ENCODE measurements around the gene TNFAIP6.

Gene TNFAIP6

DNA sequence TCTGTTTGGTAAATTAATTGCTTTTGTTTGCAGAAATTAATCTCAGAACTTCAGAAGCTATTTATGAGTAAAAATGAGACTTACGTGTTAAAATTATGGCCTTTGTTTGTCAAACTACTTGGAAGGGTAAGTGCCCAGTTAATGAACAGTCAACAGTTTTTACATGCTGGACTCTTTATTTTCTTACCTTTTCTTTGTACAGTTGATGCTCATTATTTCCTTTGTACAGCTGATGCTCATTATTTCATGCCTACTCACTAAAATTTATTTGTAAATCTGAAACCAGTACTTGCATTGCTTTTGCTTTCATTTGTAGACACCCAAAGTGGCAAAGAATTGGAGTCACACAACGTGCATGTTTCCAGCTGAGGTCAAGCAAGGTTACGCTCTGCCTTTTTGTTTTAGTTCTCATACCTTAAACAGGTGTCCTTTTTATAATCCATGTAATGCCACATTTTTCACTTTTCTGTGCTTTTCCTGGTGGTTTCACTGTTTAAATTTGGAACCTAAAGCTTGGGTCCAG, 65.6 kb downstream of the TNFAIP6 start:
- TF ChIP-seq, protein P1, sequence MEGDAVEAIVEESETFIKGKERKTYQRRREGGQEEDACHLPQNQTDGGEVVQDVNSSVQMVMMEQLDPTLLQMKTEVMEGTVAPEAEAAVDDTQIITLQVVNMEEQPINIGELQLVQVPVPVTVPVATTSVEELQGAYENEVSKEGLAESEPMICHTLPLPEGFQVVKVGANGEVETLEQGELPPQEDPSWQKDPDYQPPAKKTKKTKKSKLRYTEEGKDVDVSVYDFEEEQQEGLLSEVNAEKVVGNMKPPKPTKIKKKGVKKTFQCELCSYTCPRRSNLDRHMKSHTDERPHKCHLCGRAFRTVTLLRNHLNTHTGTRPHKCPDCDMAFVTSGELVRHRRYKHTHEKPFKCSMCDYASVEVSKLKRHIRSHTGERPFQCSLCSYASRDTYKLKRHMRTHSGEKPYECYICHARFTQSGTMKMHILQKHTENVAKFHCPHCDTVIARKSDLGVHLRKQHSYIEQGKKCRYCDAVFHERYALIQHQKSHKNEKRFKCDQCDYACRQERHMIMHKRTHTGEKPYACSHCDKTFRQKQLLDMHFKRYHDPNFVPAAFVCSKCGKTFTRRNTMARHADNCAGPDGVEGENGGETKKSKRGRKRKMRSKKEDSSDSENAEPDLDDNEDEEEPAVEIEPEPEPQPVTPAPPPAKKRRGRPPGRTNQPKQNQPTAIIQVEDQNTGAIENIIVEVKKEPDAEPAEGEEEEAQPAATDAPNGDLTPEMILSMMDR (IDR thresholded peaks at IDR 0.05) = no peak
- no peak for TF ChIP-seq ZFX (IDR thresholded peaks at IDR 0.05; ENCODE audit: borderline replicate concordance)
- H3K27ac ChIP-seq = no peak overlapping the region

DNA sequence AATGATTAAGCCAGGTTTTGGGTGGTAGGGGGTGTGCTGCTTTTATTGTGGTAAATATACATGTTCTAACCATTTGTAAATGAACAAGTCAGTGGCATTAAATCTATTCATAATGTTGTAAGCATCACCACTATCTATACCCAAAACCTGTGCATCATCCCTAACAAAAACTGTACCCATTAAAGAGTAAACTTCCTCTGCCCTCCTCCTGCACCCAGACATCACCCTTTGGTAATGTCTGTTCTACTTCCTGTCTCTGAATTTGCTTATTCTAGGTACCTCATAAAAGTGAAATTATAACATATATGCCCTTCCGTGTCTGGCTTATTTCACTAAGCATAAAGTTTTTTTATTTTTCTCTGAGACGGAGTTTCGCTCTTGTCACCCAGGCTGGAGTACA, 66.4 kb downstream of the TNFAIP6 start:
- no peak for TF ChIP-seq ZFX (IDR thresholded peaks at IDR 0.05; ENCODE audit: borderline replicate concordance)
- TF ChIP-seq, protein P1 (IDR thresholded peaks at IDR 0.05) = no peak
- no peak overlapping the region for H3K27ac ChIP-seq

Measured in 22Rv1 (cell line).